Renal pelvis (tissue), 4 donors: ENCODE results near the gene VTCN1. TPM values are rescaled to one million over a fixed set of nuclear protein-coding genes. Genes with fewer than 3 reads are reported as not detected.

Experiments used
- DNase-seq: peaks from one replicate; pipeline ENCODE4 v3.0.0-alpha.2; 2013
- polyA plus RNA-seq, 3 donors: library from polyadenylated mRNA; unstranded; fragments of 120-200 nt; gene quantifications; one replicate each; pipeline ENCODE4 v1.2.1, GENCODE V29; 2013; ENCODE audit not compliant: insufficient read length in 3 of 3

The VTCN1 gene
- polyA plus RNA-seq, 3 donors = 16.7 to 32.1 (median 25.0) TPM

DNA sequence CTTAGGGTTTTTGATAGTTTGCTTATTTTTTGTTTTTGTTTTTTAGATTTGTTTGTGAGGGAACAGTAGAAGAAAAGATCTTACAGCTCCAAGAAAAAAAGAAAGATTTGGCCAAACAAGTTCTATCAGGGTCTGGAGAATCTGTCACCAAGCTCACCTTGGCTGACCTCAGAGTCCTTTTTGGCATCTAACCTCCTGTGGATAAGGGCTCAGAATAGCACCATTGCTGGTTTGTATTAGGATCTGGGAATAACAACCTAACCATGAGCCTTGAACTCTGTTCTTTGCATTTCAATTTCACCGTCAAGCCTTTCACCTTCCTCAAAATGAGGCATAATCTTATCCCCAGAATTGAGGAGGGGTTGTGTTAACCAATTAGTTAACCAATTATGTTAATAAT lies 109.4 kb downstream of the VTCN1 start:
- no peak for DNase-seq

DNA sequence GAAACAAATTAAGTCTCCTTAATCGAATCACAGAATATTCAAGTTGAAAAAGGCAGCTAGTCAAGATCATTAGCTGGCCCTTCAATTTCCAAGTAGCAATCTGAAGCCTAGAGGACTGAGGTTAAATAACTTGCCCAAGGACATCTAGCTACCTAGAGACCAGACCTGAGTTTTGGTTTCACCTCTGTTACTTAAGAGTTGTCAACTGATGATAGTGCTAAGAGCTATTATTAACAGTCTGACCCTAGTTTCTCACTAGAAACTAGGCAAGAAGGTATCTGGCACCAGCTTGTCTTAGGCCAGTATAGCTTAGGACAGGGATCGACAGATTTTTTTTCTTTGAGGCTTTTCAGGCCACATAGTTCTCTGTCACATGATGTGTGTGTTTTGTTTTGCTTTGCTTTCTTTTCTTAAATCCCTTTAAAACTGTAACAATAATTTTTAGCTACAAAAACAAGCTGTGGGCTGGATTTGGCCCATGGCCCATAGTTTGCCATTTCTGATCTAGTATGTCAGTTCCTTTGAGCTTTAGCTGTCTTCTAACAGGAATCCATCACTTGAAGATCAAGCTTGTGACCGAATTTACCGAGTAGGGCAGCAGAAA lies 112.3 kb downstream of the VTCN1 start:
- DNase-seq = no peak

DNA sequence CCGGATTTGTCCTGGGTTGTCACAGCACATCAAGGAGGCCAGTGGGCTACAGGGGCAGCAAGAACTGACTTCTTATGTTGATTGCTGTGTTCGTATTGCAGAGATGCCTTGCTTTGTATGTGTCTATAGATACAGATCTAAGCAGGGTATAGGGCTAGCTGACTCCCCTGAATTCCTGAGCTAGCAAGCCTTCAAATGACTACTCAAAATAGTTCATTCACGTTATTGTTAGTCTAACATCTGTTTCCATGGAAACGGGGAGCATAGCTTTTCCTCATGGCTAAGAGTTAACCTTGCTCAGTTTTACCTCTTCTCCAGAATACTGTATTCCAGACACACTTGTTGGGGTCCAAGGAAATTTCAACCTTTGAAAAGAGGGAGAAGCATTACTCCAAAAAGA lies 113.3 kb downstream of the VTCN1 start:
- DNase-seq = no peak

DNA sequence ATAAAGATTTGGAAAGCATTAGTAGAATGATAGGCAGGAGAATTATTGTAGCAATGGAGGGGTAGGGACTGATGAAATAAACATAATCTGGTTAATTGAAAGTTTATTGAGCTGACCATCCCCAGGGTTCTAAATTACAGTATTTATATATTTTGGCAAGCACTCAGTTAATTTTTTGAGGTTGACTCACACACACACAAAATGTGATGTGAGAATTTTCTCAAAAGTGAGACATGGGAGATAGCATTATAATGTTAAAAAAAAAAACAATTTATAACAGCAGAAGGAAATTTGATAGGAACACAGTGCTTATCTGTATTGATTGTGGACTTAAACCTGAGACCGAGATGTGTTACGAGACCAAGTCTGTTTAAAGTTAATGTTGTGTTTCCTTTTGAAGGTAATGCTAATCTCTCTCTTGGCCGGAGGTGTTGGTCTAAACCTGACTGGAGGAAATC lies 113.7 kb downstream of the VTCN1 start:
- DNase-seq = no peak

DNA sequence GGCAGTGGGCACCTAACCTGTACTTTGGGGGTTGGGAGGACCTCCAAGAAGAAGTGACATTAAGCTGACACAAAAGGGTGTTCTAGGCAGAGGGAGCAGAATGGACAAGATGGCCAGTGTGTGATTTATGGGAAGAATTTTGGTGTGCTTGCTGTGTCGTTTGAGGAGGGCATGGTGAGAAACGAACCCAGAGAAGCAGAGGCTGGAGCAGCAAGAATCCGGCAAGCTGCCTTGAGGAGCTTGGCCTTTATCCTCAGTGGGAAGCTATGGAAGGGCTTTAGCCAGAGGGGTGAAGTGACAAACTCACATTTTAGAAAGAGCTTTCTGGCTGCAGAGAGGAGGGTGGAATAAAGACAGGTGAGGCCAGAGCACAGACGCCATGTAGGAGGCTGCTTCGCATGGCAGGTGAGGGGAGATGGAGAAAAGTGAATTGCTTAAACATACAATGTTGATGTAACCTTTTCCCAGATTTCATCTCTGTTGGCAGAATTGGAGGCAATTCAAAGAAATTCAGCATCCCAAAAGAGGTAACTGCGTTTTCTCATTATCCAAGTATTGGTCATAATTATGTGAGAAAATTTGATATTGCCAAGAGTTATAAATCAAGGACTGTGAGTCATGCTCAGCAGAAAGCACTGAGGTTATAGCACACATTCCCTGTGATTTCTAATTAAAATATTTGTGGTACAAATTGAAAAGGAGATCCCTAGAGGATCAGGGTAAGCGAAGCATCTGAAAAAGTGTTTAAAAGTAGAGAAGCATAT lies 115.7 kb downstream of the VTCN1 start:
- DNase-seq = no peak

DNA sequence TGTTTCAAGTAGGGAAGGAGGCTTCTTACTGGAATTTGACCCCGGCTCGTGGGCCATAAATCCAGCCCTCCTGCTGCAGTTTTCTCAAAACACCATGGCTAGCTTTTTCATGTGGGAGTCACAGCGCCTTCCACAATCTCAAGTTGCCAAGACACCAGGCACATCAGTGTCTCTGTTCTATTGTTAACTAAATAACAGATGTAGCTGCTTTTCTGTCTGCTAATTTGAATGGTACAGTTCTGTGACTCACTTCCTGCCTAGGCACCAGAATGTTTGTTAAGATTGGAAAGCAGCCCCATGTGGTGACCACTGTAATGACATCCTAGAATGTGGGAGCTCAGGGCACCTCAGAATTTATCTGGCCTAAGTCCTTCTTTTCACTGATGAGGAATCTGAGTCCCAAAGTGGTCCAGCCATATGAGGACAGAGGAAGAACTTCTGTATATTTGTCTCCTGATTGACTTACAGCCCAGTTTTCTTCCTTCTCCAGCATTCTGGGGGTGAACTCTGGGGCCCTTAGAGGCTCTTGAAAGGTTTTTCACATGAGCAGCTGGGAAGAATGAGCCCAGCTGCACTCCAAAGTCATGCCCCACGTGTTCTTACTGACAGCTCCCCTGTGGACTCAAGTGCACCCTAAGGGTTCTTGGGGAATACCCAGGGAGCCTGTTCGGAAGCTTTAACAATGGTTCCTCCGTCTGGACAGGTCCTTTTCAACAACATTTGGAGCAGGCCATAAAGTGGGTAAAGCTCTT lies 116.7 kb downstream of the VTCN1 start:
- DNase-seq = peak; percentile 72

Other genes with a start within 250 kb of the VTCN1 start
- 1 to 10 TPM; 1.8 to 4.0 (median 2.0) TPM for gene CD101, start 209.2 kb downstream of the VTCN1 start, polyA plus RNA-seq
- gene TTF2, start 150.6 kb downstream of the VTCN1 start, polyA plus RNA-seq = 10 to 100 TPM; 18.8 to 27.2 (median 24.8) TPM
- gene TRIM45, start 89.2 kb downstream of the VTCN1 start, polyA plus RNA-seq = 10 to 100 TPM; 19.6 to 29.3 (median 28.8) TPM
- gene MAN1A2, start 156.5 kb upstream of the VTCN1 start, polyA plus RNA-seq = 10 to 100 TPM; 38.9 to 48.8 (median 43.3) TPM